Measurements from ENCODE around the gene GPM6B. TPM values are rescaled to one million over a fixed set of nuclear protein-coding genes. Genes with fewer than 3 reads are reported as not detected.

The GPM6B gene
- total and polyA plus RNA-seq, 11 donors, result 2.0 to 13.7 (median 3.8) TPM

DNA sequence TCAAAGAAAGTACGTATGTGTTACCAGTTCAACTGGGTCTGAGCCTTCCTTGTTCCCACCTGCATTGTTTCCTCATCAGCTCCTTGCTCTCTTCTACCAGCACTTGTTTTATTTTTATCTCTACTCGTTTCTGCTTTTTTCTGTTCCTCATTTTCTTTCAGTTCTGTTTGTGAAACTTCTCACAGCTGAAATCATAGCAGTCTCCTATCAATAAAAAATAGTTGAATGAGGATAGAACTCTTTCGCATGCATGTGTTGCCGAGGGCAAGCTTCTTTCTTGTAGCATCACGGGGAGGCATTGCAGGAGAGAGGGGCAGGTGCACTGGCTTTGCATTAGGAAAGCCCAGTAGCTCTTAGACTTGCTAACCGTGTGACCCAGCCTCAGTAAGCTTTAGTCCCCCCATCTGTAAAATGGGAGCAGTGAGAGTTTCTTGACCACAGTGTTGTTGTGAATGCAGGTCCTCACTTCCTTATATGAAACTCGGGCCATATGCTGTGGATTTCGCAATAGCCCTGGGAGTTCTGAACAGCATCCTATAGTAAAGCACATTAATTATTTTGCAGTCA is 57.7 kb downstream of the GPM6B start:
- no peak for TF ChIP-seq POLR2A (IDR thresholded peaks at IDR 0.05)
- TF ChIP-seq, protein P1, sequence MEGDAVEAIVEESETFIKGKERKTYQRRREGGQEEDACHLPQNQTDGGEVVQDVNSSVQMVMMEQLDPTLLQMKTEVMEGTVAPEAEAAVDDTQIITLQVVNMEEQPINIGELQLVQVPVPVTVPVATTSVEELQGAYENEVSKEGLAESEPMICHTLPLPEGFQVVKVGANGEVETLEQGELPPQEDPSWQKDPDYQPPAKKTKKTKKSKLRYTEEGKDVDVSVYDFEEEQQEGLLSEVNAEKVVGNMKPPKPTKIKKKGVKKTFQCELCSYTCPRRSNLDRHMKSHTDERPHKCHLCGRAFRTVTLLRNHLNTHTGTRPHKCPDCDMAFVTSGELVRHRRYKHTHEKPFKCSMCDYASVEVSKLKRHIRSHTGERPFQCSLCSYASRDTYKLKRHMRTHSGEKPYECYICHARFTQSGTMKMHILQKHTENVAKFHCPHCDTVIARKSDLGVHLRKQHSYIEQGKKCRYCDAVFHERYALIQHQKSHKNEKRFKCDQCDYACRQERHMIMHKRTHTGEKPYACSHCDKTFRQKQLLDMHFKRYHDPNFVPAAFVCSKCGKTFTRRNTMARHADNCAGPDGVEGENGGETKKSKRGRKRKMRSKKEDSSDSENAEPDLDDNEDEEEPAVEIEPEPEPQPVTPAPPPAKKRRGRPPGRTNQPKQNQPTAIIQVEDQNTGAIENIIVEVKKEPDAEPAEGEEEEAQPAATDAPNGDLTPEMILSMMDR (IDR thresholded peaks at IDR 0.05), result no peak
- intact Hi-C loops (cut with DNase I), result loop anchor here in 2 of 10 donors (10.0 kb wide), 2 partner anchors 46 to 254 kb away; no protein-coding TSS in a partner anchor

DNA sequence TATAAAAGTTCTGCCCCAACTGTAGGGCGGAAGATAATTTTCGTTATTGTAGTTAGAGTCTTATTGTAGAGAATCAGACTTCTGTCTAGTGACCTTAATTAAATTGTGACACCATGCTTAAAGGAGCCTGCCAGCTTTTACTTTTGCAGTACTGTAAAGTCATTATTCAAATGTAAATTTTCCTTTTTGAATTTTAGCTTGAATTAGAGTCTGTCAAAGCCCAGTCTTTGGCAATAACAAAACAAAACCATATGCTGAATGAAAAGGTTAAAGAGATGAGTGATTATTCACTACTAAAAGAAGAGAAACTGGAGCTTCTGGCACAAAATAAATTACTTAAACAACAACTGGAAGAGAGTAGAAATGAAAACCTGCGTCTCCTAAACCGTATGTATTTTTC is 60.5 kb downstream of the GPM6B start:
- H3K9me3 ChIP-seq, result no peaks in the 10 kb centered on the region
- 87 to 97% (median 93%) methylated on average over 4 of the region's 4 CpGs for WGBS, 4 donors
- peaks cover 0 to 96% (median 38%) of the 10 kb centered on the region in 9 donors for H3K36me3 ChIP-seq
- ATAC-seq (no peak), DNase-seq (no peak)
- peaks cover 0 to 9% (median 0%) of the 10 kb centered on the region in 9 donors for H3K27me3 ChIP-seq
- H3K4me3 ChIP-seq, result no peak overlapping the region
- TF ChIP-seq, protein P1 (IDR thresholded peaks at IDR 0.05), result no peak
- TF ChIP-seq POLR2A (IDR thresholded peaks at IDR 0.05), result no peak
- intact Hi-C loops (cut with DNase I), result loop anchor here in 2 of 10 donors (10.0 kb wide), 2 partner anchors 48 to 252 kb away; no protein-coding TSS in a partner anchor
- H3K4me1 ChIP-seq, result peaks cover 0 to 6% (median 0%) of the 10 kb centered on the region in 12 donors
- H3K27ac ChIP-seq, result no peak overlapping the region

More for the DNA sequence above, 57.7 kb downstream of the GPM6B start:
- no peak for ATAC-seq
- Histone ChIP-seq H3K4me3 (no peak overlapping the region), H3K9me3 (no peaks in the 10 kb centered on the region), H3K36me3 (peaks cover 0 to 86% (median 34%) of the 10 kb centered on the region in 9 donors), H3K4me1 (peaks cover 0 to 20% (median 0%) of the 10 kb centered on the region in 12 donors), H3K27me3 (peaks cover 0 to 9% (median 0%) of the 10 kb centered on the region in 9 donors), H3K27ac (no peak overlapping the region)
- DNase-seq, result no peak
- WGBS, 4 donors, result 80 to 89% (median 85%) methylated on average over 8 of the region's 8 CpGs

DNA sequence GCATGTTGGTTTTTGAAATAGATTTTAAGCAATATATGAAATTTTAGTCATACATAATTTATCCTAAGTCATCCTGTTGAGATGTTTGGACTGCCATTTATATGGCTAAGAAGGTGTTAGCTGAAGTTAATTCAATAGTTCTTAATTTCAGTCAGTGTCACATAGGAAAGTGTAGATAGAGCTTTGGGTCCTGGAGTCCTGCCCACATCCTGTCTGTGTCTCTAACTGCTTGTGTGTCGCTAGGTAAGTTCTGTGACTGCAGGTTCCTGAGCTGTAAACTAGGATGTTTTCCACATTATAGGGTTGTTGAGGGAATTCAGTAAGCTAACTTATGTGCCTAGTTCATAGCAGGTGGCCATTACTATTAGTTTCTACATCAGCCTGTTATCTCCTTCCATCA is 61.6 kb downstream of the GPM6B start:
- 57 to 89% (median 75%) methylated on average over 1 of the region's 1 CpG for WGBS, 4 donors
- intact Hi-C loops (cut with DNase I), result loop anchor here in 2 of 10 donors (10.0 kb wide), 2 partner anchors 50 to 250 kb away; no protein-coding TSS in a partner anchor
- Histone ChIP-seq H3K36me3 (peaks cover 0 to 96% (median 36%) of the 10 kb centered on the region in 9 donors), H3K4me1 (peaks cover 0 to 6% (median 0%) of the 10 kb centered on the region in 12 donors), H3K4me3 (no peak overlapping the region), H3K9me3 (no peaks in the 10 kb centered on the region), H3K27ac (no peak overlapping the region), H3K27me3 (peaks cover 0 to 4% (median 0%) of the 10 kb centered on the region in 9 donors)
- DNase-seq (no peak), ATAC-seq (no peak)
- TF ChIP-seq POLR2A (IDR thresholded peaks at IDR 0.05), result no peak
- TF ChIP-seq, protein P1 (IDR thresholded peaks at IDR 0.05), result no peak

DNA sequence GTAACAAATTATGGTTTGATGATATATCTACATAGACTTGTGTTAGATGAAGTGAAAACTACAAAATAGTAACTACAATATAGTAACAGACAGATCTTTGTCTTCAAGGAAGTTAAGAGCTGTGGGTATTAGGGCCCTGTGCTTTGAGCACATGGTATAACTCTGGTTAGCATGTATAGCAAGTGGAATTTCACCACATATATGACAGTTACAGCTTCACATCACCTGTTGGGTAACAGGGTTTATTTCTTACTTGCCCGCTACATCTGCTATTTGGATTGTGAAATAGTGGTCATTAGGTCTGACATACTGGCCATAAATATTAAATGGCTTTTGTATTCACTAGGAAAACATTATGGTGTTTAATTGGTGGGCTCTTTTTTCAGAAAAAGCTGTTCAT is 62.1 kb downstream of the GPM6B start:
- no peak overlapping the region for H3K27ac ChIP-seq
- WGBS, 4 donors, result 88 to 100% (median 93%) methylated on average over 1 of the region's 1 CpG
- DNase-seq, result no peak

More for the DNA sequence above, 62.1 kb downstream of the GPM6B start:
- Histone ChIP-seq H3K36me3 (peaks cover 0 to 94% (median 32%) of the 10 kb centered on the region in 9 donors), H3K4me1 (peaks cover 0 to 6% (median 0%) of the 10 kb centered on the region in 12 donors), H3K27me3 (peaks cover 0 to 4% (median 0%) of the 10 kb centered on the region in 9 donors), H3K9me3 (no peaks in the 10 kb centered on the region), H3K4me3 (no peak overlapping the region)
- no peak for TF ChIP-seq POLR2A (IDR thresholded peaks at IDR 0.05)
- TF ChIP-seq, protein P1 (IDR thresholded peaks at IDR 0.05), result no peak
- intact Hi-C loops (cut with DNase I), result loop anchor here in 7 of 10 donors (5.0 to 10.0 kb wide), 3 partner anchors 50 to 278 kb away; no protein-coding TSS in a partner anchor
- no peak for ATAC-seq

Measured in heart left ventricle (tissue), 16 donors.